Fibroblast of villous mesenchyme (primary cell): ENCODE measurements around the gene TOP3B. TPM values are rescaled to one million over a fixed set of nuclear protein-coding genes. Genes with fewer than 3 reads are reported as not detected.

Experiments
- DNase-seq: peaks from one replicate; pipeline ENCODE4 v3.0.0-alpha.2; 2010; ENCODE audit warnings: low read depth
- H3K4me3 ChIP-seq: 2 replicates; pipeline ENCODE4 v1.5.1; 2011; ENCODE audit warnings: low read depth, mild to moderate bottlenecking, low read length
- CTCF ChIP-seq: IDR thresholded peaks from 2 replicates; pipeline ENCODE4 v1.5.1; 2012; ENCODE audit warnings: low read depth, mild to moderate bottlenecking, low read length; ENCODE audit not compliant: insufficient read depth
- total RNA-seq: library from RNA; depleted of rRNA; stranded (reverse); fragments of >200 nt; gene quantifications from 2 replicates; pipeline ENCODE4 v1.2.3, GENCODE V29; 2012

The TOP3B gene
- total RNA-seq, 1 donor = 33.2 TPM

DNA sequence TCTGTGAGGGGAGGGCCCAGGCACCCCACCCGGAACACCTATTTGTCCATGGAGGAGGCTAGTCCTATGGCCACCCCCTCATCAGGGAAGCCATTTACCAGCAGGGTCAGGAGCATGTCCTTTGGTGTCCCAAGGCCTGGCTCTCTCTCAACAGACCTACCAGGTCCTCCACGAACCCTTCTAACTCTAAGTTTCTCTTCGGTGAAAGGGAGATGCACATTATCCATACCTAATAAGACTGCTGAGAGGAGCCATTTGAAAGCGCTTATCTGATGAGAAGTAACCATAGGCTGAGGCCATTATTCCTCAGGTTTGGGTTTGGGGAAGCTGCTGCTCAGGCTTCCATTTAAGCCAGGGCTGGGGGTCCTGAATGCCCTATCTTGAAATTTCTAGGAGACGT, 9.2 kb upstream of the TOP3B start:
- no peak for DNase-seq
- no peak overlapping the region for H3K4me3 ChIP-seq
- TF ChIP-seq CTCF = no peak

DNA sequence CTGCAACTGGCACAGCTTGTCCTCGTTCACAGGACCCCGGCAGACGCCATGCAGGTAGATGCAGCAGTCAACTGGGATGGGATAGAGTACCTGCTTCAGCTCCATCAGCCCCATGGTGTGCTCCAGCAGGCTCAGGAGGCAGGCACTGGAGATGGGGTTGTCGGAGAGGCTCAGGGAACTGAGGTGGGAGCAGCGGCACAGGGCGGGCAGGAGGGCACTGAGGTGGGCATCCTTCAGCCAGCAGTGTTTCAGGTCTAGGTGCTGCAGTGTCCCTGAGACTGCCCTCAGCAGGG, 8.7 kb upstream of the TOP3B start:
- TF ChIP-seq CTCF = no peak
- no peak overlapping the region for H3K4me3 ChIP-seq
- no peak for DNase-seq

GRCh38 chr22:21990445-21991303, 8.1 kb upstream of the TOP3B start:
- DNase-seq = no peak
- TF ChIP-seq CTCF = no peak
- no peak overlapping the region for H3K4me3 ChIP-seq

- H3K4me3 ChIP-seq = no peak overlapping the region
- no peak for TF ChIP-seq CTCF
- no peak for DNase-seq
Measured at GRCh38 chr22:21989049-21989448, 6.5 kb upstream of the TOP3B start.

DNA sequence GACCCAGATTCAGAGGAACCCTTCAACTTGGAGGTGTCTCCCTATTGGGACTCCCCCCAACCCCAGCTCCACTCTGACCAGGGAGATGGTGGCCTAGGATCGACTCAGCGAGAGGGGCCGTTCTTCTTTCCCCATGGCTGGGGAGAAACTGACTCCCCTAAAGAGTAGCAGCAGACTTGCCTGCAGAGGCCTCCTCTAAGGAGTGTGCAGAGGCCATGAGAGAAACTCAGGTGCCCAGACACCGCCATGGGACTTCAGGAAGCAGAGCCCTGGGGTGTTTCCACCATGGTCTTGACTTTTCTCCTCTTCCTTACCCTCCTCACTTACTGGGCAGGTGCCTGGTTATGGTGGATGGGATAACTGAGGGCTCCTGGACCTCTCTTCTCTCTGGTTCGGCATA, 2.6 kb upstream of the TOP3B start:
- DNase-seq = no peak
- TF ChIP-seq CTCF = no peak
- no peak overlapping the region for H3K4me3 ChIP-seq

GRCh38 chr22:21984793-21985192, 2.2 kb upstream of the TOP3B start:
- peak; percentile 42 for TF ChIP-seq CTCF
- H3K4me3 ChIP-seq = no peak overlapping the region
- peak; percentile 11 for DNase-seq

DNA sequence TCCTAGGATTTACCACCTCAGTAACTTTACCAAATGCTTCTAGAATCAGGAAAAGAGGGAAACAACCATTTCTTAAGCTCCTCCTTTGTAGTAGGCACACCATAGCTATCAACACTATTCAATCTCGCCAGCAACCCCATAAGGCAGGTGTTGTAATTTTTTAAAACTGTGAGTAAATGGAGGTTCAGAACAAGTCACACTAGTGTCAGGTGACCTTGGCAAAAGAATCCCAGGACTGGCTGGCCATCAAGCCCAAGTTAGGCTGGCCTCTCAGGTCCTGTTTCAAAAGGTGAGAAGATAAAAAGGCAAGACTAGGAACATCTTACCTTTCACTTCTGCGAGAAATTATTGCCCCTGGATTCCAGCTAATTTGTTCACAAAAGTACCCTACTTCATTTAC, 713 bp downstream of the TOP3B start:
- no peak for TF ChIP-seq CTCF
- H3K4me3 ChIP-seq = peak overlapping the region; percentile 96
- DNase-seq = no peak
